ENCODE data around the gene OCA2.

GRCh38 chr15:27723821-27724220 is 375.3 kb downstream of the OCA2 start:
- TF ChIP-seq, protein P1, sequence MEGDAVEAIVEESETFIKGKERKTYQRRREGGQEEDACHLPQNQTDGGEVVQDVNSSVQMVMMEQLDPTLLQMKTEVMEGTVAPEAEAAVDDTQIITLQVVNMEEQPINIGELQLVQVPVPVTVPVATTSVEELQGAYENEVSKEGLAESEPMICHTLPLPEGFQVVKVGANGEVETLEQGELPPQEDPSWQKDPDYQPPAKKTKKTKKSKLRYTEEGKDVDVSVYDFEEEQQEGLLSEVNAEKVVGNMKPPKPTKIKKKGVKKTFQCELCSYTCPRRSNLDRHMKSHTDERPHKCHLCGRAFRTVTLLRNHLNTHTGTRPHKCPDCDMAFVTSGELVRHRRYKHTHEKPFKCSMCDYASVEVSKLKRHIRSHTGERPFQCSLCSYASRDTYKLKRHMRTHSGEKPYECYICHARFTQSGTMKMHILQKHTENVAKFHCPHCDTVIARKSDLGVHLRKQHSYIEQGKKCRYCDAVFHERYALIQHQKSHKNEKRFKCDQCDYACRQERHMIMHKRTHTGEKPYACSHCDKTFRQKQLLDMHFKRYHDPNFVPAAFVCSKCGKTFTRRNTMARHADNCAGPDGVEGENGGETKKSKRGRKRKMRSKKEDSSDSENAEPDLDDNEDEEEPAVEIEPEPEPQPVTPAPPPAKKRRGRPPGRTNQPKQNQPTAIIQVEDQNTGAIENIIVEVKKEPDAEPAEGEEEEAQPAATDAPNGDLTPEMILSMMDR (IDR thresholded peaks at IDR 0.05): no peak
- no peak for TF ChIP-seq POLR2A (IDR thresholded peaks at IDR 0.05)

Measured in prostate gland (tissue), 2 donors.